Astrocyte of the spinal cord (primary cell): Measurements from ENCODE around the gene GOPC.
"Not testable (repeated sequence)": the region's sequence is repeated elsewhere in the genome, so short reads cannot be mapped to it uniquely, and the experiment has no call there.

Source experiments
- DNase-seq: peaks from one replicate; pipeline ENCODE4 v3.0.0; 2011; ENCODE audit warnings: low read depth, low spot score
- H3K4me3 ChIP-seq: 2 replicates; pipeline ENCODE4 v1.5.1; 2011; ENCODE audit warnings: low read depth, mild to moderate bottlenecking, low read length, moderate library complexity
- in situ Hi-C: cut with HindIII; loops from 2 replicates; pipeline ENCODE4 v1.10.0; 2017; ENCODE audit warnings: low sequenced_read_pairs
- TF ChIP-seq, protein P1 (sequence below): IDR thresholded peaks from 2 replicates; pipeline ENCODE4 v1.5.1; 2012; ENCODE audit warnings: low read depth, mild to moderate bottlenecking, low read length, inconsistent platforms

The GOPC gene

DNA sequence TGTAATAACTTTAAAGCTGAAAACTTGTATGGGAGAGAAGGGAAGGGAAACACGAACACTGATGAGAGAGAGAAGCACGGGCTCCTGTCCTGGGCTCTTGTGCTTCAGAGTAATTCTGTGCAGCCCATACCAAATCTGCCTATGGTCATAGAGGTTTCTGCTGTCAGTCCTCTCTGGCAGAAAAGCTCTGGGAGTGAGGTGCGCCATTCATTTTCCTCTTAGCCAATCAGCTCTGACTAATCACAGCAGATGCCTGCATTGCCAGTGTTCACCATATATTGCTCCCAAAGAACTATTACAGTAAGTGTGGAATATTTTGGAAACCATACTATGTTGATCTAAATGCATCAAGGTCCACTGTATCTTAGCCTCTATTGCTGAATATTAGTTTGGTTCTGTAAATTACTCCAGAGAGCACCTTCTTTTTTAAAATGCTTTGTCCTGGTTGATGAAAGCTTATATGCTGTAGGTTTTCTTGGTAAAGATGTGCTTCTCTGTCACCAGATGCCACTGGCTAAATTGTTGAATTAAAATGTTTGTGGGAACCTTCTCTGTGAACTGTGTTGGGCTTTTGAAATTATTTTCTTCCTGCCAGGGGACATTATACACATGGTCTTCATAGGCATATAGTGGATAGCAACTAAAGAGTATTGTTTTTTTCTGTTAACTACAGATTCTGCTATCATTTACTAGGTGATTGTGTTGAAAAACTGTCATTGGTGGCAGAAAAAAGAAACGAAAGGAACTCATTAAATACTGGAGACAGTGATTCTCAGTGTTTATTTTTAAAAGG lies 81.5 kb downstream of the GOPC start:
- TF ChIP-seq, protein P1, sequence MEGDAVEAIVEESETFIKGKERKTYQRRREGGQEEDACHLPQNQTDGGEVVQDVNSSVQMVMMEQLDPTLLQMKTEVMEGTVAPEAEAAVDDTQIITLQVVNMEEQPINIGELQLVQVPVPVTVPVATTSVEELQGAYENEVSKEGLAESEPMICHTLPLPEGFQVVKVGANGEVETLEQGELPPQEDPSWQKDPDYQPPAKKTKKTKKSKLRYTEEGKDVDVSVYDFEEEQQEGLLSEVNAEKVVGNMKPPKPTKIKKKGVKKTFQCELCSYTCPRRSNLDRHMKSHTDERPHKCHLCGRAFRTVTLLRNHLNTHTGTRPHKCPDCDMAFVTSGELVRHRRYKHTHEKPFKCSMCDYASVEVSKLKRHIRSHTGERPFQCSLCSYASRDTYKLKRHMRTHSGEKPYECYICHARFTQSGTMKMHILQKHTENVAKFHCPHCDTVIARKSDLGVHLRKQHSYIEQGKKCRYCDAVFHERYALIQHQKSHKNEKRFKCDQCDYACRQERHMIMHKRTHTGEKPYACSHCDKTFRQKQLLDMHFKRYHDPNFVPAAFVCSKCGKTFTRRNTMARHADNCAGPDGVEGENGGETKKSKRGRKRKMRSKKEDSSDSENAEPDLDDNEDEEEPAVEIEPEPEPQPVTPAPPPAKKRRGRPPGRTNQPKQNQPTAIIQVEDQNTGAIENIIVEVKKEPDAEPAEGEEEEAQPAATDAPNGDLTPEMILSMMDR, result no peak
- no peak for DNase-seq
- in situ Hi-C loops, result no loop called here
- no peak overlapping the region for H3K4me3 ChIP-seq

DNA sequence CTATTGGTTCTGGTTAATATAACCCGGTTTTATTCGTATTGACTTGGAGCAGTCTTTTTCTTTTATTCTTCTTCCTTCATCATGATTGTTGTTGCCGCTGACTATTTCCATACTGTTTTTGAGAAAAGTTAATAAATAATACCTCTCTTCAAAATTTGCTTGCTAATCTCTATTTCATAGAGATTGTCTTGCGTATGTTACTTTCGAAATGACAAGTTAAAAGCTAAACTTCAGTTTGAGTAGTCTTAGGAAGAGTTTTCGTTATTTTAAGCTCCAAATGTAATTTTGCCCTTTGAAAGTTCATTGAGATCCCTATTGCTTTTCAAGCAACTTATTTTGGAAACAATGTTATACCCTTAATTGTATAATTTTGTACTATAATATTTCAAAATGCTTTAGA lies 83.4 kb downstream of the GOPC start:
- H3K4me3 ChIP-seq, result no peak overlapping the region
- in situ Hi-C loops, result no loop called here
- DNase-seq, result no peak
- TF ChIP-seq, protein P1, result no peak

DNA sequence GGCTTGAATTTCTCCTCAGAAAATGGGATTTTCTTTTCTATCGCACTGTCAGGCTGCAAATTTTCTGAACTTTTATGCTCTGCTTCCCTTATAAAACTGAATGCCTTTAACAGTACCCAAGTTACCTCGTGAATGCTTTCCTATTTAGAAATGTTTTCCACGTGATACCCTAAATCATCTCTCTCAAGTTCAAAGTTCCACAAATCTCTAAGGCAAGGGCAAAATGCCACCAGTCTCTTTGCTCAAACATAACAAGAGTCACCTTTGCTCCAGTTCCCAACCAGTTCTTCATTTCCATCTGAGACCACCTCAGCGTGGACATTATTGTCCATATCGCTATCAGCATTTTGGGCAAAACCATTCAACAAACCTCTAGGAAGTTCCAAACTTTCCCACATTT lies 84.3 kb downstream of the GOPC start:
- in situ Hi-C loops, H3K4me3 ChIP-seq, DNase-seq: not testable (repeated sequence)

DNA sequence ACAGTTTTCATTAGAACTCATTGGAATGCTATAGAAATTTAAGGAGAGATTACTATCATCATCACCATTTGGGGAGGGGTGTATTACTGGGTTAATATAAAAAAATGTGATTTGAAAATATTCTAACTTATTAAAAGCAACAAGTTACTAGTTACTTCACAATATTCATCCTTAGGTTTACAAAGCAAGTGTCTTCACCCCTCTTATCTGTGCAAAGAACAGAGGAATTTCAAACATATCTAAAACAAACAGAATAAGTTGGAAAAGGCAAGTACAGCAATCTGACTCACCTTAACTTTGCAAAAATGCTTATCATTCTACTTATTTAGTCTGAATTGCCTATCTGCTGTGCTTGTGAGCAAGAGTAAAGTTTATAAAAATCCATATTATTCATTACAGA lies 87.0 kb downstream of the GOPC start:
- no peak for DNase-seq
- H3K4me3 ChIP-seq, result no peak overlapping the region
- TF ChIP-seq, protein P1, result no peak
- in situ Hi-C loops, result no loop called here

DNA sequence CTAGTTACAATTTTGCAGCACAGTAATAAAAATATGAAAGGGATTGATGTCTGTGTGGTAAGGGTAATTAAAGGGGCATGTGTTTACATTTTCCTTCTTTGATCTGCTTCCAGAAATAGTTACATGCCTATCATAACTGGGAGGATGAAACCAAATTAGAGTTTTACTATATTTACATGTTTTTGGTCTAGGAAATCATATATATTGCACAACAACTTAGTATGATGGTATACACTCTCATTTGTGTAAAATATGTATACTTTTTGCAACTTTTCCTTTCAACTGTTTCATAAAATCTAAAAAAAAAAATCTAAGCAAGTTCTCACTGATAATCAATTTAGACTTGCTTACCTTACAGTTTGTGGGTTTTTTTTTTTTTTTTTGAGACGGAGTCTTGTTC lies 87.7 kb downstream of the GOPC start:
- DNase-seq, result no peak
- in situ Hi-C loops, result no loop called here
- TF ChIP-seq, protein P1, result no peak

DNA sequence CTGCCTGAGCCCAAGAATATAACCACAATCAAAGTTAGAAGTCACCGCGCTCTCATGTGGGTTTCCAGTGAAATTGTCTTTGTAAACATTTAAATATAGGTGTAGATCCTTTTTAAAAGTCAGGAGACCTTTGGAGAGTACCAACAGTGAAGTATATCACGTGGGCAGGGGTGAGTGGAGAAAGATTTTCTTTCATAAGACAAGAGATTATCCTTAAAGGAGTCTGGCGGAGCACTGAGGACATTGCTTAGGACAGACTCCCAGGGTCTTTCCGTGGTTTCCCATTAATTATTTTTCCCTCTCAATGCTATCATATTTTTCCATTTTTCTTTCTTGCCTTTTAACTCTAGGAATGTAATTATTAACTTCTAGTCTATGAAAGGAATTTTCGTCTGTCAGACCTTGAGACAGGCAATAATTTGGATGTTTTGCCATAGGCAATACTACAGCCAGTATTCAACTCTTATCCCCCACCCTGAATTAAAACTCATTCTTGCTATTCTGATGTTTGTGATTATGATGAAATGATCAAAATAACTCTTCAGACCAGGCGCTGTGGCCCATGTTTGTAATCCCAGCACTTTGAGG lies 88.4 kb downstream of the GOPC start:
- H3K4me3 ChIP-seq, result no peak overlapping the region
- DNase-seq, result no peak
- TF ChIP-seq, protein P1, result no peak
- in situ Hi-C loops, result no loop called here

More for the DNA sequence above, 87.7 kb downstream of the GOPC start:
- no peak overlapping the region for H3K4me3 ChIP-seq

DNA sequence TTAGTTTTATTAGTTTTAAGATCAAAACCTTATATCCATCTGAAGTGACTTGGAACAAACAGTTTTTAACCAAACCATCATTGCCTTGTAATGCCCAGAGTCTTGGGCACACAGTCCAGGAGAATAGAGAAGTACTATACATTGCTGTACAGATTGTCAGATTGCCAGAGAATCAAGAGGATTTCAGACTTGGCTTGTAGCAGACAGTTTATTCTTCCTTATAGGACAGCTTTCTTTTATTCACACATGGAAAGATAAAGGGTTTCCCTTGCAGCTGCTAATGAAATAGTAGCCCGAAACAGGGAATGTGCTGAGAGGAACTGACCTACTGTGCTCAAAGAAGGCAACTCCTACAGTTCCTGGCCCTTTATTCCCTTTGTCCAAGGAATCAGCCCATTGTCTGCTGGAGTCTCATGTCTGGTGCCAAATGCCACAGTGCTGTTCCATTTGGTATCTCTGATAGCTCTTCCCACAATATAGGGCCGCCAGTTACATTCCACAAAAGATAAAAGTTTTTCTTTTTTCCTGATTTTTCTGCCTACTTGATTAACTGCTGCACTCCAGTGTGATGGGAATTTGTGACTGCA lies 89.2 kb downstream of the GOPC start:
- in situ Hi-C loops, result no loop called here
- no peak for DNase-seq
- TF ChIP-seq, protein P1, result no peak
- H3K4me3 ChIP-seq, result no peak overlapping the region
